IPS-20b (cell line): Measurements from ENCODE around the gene NME9.

Experiments
- H3K27ac ChIP-seq: one replicate; pipeline ENCODE4 v1.5.1; 2013; ENCODE audit warnings: low read length
- H3K27me3 ChIP-seq: 2 replicates; pipeline ENCODE4 v1.6.1; 2013; ENCODE audit warnings: mild to moderate bottlenecking, low read length, inconsistent platforms; ENCODE audit not compliant: insufficient read depth
- H3K36me3 ChIP-seq: 2 replicates; pipeline ENCODE4 v1.6.1; 2013; ENCODE audit warnings: low read depth, mild to moderate bottlenecking, inconsistent platforms, low read length, moderate library complexity; ENCODE audit not compliant: insufficient read depth
- H3K4me1 ChIP-seq: 2 replicates; pipeline ENCODE4 v1.6.1; 2013; ENCODE audit warnings: mild to moderate bottlenecking, control low read depth, inconsistent platforms, low read length, moderate library complexity; ENCODE audit not compliant: insufficient read depth
- H3K4me3 ChIP-seq: 2 replicates; pipeline ENCODE4 v1.5.1; 2013; ENCODE audit warnings: mild to moderate bottlenecking, low read length, inconsistent platforms
- H3K9ac ChIP-seq: 2 replicates; pipeline ENCODE4 v1.6.1; 2013; ENCODE audit warnings: low read depth, mild to moderate bottlenecking, inconsistent platforms, low read length, moderate library complexity
- H3K9me3 ChIP-seq: 2 replicates; pipeline ENCODE4 v1.6.1; 2013; ENCODE audit warnings: mild to moderate bottlenecking, low read depth, low read length, inconsistent platforms; ENCODE audit not compliant: insufficient read depth

The NME9 gene

DNA sequence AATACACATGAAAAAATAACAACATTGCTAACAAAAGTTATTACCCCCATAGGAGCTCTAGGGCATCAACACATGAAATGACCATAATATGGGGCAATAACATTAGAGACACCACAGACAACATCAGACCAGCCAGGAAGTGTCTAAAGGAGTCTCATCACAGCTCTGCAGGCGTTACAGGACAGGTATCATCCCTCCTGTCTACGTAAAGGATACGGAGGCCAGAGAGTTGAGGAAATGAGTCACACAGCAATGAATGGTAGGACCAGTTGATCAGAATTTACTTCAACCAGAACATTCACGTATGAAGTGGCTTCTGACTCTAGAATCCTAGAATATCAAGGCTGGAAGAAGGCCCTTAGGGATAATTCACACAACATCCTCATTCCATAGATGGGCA, 1.8 kb downstream of the NME9 start:
- no peak overlapping the region for H3K4me3 ChIP-seq
- peaks cover 6% of the 10 kb centered on the region; the same call in 1 of the 2 replicates for H3K27me3 ChIP-seq
- no peaks in the 10 kb centered on the region for H3K36me3 ChIP-seq
- H3K4me1 ChIP-seq = peaks cover 3% of the 10 kb centered on the region; the same call in 1 of the 2 replicates
- no peak overlapping the region for H3K27ac ChIP-seq
- no peak overlapping the region for H3K9ac ChIP-seq
- H3K9me3 ChIP-seq = no peaks in the 10 kb centered on the region

DNA sequence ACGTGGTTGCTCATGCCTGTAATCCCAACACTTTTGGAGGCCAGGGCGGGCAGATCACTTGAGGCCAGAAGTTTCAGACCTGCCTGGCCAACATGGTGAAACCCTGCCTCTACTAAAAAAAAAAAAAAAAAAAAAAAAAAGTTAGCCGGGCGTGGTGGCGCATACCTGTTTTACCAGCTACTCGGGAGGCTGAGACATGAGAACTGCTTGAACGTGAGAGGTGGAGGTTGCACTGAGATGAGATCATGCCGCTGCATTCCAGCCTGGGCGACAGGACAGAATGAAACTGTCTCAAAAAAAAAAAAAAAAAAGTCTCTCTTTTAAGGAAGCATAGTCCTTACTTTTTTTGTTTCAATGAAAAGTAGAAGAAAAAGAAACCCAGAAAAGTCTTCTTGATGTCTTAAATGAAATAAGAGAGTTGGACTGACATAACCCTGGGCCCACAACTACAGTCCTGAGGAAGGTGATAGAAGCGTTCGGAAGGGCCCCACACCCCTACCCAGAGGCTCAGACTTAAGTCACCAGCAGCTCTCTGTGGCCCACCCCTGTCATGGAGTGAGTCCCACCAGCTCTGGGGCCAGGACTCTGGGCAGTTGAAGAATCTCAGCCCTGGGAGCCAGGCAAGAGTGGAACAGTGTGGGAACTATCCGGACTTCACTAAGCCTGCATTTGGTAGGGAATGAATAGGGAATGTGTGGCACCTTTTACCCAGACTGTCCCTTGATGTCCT, 2.6 kb downstream of the NME9 start:
- Histone ChIP-seq H3K27ac (no peak overlapping the region), H3K36me3 (no peaks in the 10 kb centered on the region), H3K4me3 (no peak overlapping the region), H3K27me3 (peaks cover 6% of the 10 kb centered on the region; the same call in 1 of the 2 replicates), H3K9me3 (no peaks in the 10 kb centered on the region), H3K4me1 (peaks cover 8% of the 10 kb centered on the region; the same call in 1 of the 2 replicates), H3K9ac (no peak overlapping the region)

DNA sequence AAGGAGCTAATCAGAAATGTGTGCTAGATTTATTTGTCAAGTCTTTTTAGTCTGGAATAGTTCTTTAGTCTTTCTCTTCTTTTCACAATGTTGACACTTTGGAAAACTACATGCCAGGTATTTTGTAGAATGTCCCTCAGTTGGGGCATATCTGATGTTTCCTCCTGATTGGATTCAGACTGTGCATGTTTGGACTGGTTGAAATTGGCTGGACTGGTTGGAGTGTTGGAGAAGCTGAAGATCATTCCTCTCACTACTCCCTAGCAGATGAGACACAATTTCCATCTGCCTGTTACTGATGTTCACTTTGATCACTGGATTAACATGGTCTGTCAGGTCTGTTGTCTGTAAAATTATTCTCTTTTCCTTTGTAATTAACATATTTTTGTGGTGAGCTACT, 3.7 kb downstream of the NME9 start:
- H3K4me1 ChIP-seq = peaks cover 12% of the 10 kb centered on the region
- H3K9me3 ChIP-seq = no peaks in the 10 kb centered on the region
- H3K9ac ChIP-seq = no peak overlapping the region
- H3K27ac ChIP-seq = no peak overlapping the region
- no peaks in the 10 kb centered on the region for H3K36me3 ChIP-seq
- H3K27me3 ChIP-seq = peaks cover 6% of the 10 kb centered on the region; the same call in 1 of the 2 replicates
- H3K4me3 ChIP-seq = no peak overlapping the region

DNA sequence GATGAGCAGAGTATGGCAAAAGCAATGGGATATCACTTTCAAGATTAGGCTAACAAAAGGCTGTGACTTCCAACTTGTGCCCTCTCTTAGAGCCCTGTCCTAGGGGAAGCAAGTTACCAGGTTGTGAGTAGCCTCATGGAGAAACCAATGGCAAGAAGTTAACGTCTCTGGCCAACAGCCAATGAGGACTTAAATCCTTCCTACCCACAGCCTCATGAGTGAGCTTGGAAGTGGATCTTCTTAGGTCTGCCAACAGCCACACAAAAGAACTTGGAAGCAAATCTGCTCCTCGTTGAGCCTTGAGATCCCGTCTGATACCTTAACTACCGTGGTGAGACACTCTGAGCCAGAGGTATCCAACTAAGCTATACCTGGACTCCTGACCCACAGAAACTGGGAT, 5.7 kb downstream of the NME9 start:
- peaks cover 12% of the 10 kb centered on the region for H3K4me1 ChIP-seq
- no peak overlapping the region for H3K4me3 ChIP-seq
- H3K27me3 ChIP-seq = peaks cover 6% of the 10 kb centered on the region; the same call in 1 of the 2 replicates
- no peak overlapping the region for H3K9ac ChIP-seq
- H3K36me3 ChIP-seq = no peaks in the 10 kb centered on the region
- no peaks in the 10 kb centered on the region for H3K9me3 ChIP-seq
- H3K27ac ChIP-seq = no peak overlapping the region

DNA sequence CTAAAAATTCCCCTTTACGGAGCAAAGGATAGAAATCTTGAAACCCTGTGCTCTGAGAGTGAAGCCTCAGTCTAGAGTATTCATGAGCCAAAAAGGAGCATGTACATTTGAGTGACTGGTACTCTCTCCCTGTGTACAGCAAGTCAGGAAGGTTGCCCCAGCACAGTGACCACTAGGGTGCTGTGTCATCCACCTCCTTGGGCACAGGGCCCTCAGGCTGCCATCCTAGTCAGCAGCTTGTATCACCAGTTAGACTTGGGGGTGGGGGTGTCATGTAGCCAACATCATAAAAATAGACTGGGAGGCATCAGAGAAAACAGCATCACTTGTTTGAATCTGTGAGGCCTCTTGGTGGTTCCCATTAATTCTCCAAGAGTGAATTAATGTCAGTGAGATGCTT, 12.0 kb downstream of the NME9 start:
- Histone ChIP-seq H3K9ac (no peak overlapping the region), H3K4me3 (no peak overlapping the region), H3K27ac (no peak overlapping the region), H3K27me3 (no peaks in the 10 kb centered on the region), H3K4me1 (peaks cover 8% of the 10 kb centered on the region), H3K9me3 (no peaks in the 10 kb centered on the region), H3K36me3 (no peaks in the 10 kb centered on the region)

DNA sequence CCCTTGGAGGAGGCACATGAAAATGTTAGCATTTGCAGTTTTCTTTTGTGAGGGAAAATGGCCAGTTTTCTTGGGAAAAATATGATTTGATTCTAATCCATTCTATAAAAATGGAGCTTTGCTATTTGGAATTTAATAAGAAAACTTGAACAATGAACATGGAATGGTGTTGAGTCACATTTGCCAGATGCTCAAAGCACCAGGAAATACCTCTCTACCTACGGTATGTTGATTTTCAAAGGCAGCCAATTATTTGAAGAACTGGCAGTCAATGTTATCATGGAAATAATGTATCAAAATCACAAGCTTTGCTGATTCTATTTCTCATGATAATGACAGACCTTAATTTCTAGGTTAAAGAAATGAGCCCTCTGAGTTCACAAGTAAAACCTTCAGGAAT, 14.9 kb downstream of the NME9 start:
- H3K4me3 ChIP-seq = no peak overlapping the region
- no peaks in the 10 kb centered on the region for H3K27me3 ChIP-seq
- no peaks in the 10 kb centered on the region for H3K9me3 ChIP-seq
- no peaks in the 10 kb centered on the region for H3K4me1 ChIP-seq
- no peak overlapping the region for H3K27ac ChIP-seq
- no peaks in the 10 kb centered on the region for H3K36me3 ChIP-seq
- no peak overlapping the region for H3K9ac ChIP-seq

DNA sequence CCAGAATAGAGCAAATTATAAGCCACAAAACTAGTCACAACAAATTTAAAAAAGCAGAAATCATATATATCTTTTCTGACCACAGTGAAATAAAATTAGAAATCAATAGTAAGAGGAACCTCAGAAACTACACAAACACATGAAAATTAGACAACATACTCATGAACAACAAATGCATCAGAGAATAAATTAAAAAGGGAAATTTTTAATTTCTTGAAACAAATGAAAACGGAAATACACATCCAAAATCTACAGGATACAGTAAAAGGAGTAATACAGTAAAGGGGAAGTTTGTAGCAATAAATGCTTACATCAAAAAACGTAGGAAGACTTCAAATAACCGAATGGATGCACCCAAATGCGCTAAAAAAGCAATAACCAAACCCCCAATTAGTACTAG, 19.2 kb downstream of the NME9 start:
- no peak overlapping the region for H3K9ac ChIP-seq

DNA sequence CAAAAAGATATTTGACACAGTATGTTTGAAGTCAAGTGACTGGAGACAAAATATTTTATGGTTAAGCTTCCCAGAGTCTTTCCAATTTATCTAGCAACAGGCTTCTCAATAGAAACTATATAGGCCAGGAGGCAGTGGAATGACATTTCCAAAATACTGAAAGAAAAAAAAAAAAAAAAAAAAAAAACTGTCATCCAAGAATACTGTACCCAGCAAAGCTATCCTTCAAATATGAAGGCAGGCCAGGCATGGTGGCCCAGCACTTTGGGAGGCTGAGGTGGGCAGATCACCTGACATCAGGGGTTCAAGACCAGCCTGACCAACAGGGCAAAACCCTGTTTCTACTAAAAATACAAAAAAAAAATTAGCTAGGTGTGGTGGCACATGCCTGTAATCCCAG, 20.9 kb downstream of the NME9 start:
- no peaks in the 10 kb centered on the region for H3K4me1 ChIP-seq
- H3K4me3 ChIP-seq = no peak overlapping the region

More for the DNA sequence above, 19.2 kb downstream of the NME9 start:
- Histone ChIP-seq H3K9me3 (peaks cover 9% of the 10 kb centered on the region; the same call in 1 of the 2 replicates), H3K27ac (no peak overlapping the region), H3K4me3 (no peak overlapping the region), H3K4me1 (no peaks in the 10 kb centered on the region), H3K27me3 (no peaks in the 10 kb centered on the region), H3K36me3 (no peaks in the 10 kb centered on the region)

DNA sequence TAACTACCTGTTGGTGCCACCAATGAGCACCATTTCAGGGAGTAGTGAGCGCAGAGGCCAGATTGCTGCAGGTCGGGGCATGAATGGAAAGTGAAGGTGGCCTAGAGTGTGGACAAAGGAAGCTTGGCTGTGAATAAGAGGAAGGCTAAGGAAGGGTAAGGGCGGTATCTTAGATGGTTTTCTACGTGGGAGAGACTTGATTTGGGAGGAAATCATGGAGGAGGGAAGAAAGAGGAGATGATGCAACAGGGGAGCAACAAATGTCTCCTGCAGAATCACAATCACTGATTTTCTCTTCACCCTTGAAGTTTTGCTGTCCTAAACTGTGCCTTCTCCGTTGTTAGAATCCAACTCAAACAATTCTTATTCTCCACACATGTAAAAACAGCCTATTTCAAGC, 21.8 kb downstream of the NME9 start:
- peaks cover 9% of the 10 kb centered on the region; the same call in 1 of the 2 replicates for H3K9me3 ChIP-seq
- H3K4me1 ChIP-seq = no peaks in the 10 kb centered on the region
- no peak overlapping the region for H3K27ac ChIP-seq
- H3K4me3 ChIP-seq = no peak overlapping the region
- no peak overlapping the region for H3K9ac ChIP-seq
- no peaks in the 10 kb centered on the region for H3K36me3 ChIP-seq
- H3K27me3 ChIP-seq = no peaks in the 10 kb centered on the region

More for the DNA sequence above, 20.9 kb downstream of the NME9 start:
- Histone ChIP-seq H3K27ac (no peak overlapping the region), H3K36me3 (no peaks in the 10 kb centered on the region), H3K27me3 (no peaks in the 10 kb centered on the region), H3K9ac (no peak overlapping the region), H3K9me3 (peaks cover 9% of the 10 kb centered on the region; the same call in 1 of the 2 replicates)

DNA sequence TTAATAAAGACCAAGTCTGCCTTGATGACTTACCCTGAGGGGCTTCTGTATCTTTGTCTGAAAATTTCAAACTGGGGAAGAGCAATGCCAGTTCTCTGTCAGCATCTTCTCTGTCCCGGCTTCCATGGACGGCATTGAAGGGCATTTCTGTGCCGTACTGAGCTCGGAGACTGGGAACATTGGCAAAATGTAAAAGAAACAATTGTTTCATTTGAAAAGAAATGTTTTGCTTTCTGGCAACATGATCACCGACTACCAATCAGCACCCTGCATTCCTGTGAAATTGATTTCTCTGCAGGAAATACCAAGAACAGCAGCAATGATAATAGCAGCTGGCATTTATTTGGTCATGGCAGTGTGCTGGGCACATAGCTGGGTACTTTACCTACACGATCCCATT, 26.2 kb downstream of the NME9 start:
- no peak overlapping the region for H3K27ac ChIP-seq
- H3K4me1 ChIP-seq = no peaks in the 10 kb centered on the region
- peaks cover 4% of the 10 kb centered on the region; the same call in 1 of the 2 replicates for H3K9me3 ChIP-seq
- H3K36me3 ChIP-seq = 0 out of 2 replicates have a peak, but pooled peaks cover 3% of the 10 kb centered on the region
- H3K9ac ChIP-seq = no peak overlapping the region
- no peak overlapping the region for H3K4me3 ChIP-seq
- H3K27me3 ChIP-seq = no peaks in the 10 kb centered on the region

DNA sequence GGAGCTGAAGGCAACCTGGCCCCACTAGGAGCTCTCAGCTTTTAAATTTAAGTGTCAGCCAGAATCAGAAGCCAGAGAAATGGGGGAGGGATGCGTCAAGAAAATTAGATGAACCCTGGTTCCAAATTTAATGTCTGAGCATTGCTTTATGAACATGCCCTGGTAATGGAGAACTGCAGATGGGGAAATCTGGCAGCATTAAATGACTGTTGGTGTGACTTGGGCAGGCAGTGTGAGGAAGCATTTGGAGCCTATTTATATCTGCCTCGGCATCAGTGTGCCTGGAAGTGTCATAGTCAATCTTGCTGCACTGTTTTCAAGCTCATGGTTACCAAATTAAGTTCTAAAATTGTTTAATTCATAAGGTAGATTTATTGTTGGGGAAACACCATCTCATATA, 29.0 kb downstream of the NME9 start:
- H3K9me3 ChIP-seq = no peaks in the 10 kb centered on the region
- peaks cover 27% of the 10 kb centered on the region; the same call in 1 of the 2 replicates for H3K36me3 ChIP-seq
- no peak overlapping the region for H3K9ac ChIP-seq
- no peak overlapping the region for H3K27ac ChIP-seq
- no peak overlapping the region for H3K4me3 ChIP-seq
- no peaks in the 10 kb centered on the region for H3K27me3 ChIP-seq
- no peaks in the 10 kb centered on the region for H3K4me1 ChIP-seq

DNA sequence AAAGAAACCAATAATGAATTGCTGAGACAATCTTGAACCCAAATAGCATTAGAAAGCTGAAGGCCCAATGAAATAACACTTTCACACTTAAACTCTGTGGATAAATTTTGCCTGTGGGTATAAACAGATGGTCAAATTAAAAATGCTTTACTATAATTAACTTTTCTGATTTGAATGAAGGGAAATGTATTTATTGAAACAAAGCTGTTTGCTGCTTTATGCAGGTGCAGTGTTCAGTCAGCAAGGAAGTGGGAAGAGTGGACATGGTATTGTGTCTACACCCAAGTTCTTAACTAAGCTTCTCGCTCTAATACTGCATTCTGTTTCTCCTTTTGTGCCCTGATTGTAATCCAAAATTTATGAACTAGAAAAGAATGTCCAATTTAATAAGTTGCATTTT, 31.8 kb downstream of the NME9 start:
- Histone ChIP-seq H3K9ac (no peak overlapping the region), H3K9me3 (no peaks in the 10 kb centered on the region), H3K4me1 (no peaks in the 10 kb centered on the region), H3K36me3 (peaks cover 50% of the 10 kb centered on the region), H3K27ac (no peak overlapping the region), H3K4me3 (no peak overlapping the region), H3K27me3 (no peaks in the 10 kb centered on the region)
